Measurements from ENCODE around the gene GNG13. TPM values are rescaled to one million over a fixed set of nuclear protein-coding genes. Genes with fewer than 3 reads are reported as not detected.
"Not testable (repeated sequence)": the region's sequence is repeated elsewhere in the genome, so short reads cannot be mapped to it uniquely, and the experiment has no call there.

Gene GNG13
- total RNA-seq, 2 donors from 2014 or later = not detected

GRCh38 chr16:756428-756827 is 44.1 kb downstream of the GNG13 start:
- intact Hi-C loops (cut with DNase I) = no loop called here
- ATAC-seq (no peak), DNase-seq (no peak)

DNA sequence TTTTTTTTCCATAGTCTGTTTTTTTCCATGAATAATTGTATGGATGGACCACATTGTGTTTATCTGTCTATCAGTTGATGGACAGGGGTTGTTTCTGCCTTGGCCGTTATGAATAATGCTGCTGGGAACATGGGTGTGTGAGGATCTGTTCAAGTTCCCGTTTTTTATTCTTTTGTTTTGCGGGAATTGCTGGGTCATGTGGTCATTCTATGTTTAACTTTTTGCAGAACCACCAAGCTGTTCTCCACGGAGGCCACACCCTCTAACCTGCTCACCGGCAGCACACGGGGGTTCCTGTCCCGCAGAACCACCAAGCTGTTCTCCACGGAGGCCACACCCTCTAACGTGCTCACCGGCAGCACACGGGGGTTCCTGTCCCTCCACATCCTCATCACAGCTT is 45.9 kb downstream of the GNG13 start:
- ATAC-seq (peak in 1 of 2 donors; percentile 31), DNase-seq (no peak)
- intact Hi-C loops (cut with DNase I) = no loop called here

- intact Hi-C loops (cut with DNase I); ATAC-seq; DNase-seq: not testable (repeated sequence)
These were observed 46.4 kb downstream of the GNG13 start for GRCh38 chr16:754121-754607.

DNA sequence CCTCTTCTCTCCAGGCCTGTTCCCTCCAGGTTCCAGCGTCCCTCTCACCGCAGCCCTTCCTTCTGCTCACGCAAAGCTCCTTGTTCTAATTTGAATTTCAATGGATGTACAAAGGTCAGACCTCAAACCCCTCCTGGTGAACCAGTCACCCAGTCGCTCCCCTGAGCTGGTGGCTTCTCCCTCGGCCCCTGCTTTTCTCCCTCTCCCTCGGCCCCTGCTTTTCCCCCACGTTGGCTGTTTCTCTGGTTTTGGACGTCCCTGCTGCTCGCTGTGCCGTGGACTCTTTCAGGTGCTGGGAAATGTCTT is 48.6 kb downstream of the GNG13 start:
- intact Hi-C loops (cut with DNase I) = no loop called here
- no peak for ATAC-seq
- no peak for DNase-seq

DNA sequence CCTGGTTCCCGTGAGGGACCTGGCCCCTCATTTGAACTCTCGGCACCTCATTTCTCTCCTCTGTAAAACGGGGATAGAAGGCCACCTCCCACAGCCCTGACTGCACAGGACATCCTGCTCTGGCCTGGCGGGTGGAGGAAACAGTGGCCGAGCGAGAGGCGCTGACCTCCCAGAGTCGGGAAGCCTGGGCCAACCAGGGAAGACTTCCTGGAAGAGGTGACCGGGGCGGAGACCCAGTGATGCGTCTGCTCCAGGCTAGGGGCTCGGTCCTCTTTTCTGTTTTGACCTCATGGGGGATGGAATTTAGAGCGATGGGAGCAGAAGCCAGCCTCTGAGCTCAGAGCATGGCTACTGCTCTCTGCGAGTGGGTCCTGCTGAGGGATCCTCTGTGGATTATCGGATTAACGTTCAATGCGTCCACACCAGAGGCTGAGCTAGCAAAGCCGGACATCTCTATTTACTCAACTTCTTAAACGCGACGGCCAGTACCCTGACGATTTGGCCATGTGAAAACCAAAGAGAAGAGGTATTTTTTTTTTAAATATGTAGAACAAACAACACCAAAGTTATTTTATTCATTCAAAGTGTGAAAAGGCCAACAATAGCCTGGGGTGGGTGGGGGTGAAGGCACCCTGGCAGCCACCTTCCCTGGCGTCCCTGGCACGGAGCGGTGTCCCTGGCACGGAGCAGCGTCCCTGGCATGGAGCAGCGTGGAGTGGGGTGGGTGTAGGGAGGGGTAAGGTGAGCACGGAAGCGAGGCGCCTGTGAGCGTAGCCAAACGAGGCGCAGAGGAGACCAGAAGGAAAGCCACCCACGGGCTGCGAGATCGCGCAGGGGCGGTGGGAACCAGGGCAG is 49.2 kb downstream of the GNG13 start:
- ATAC-seq (peak; percentile 57 to 87), DNase-seq (no peak)
- intact Hi-C loops (cut with DNase I) = no loop called here

DNA sequence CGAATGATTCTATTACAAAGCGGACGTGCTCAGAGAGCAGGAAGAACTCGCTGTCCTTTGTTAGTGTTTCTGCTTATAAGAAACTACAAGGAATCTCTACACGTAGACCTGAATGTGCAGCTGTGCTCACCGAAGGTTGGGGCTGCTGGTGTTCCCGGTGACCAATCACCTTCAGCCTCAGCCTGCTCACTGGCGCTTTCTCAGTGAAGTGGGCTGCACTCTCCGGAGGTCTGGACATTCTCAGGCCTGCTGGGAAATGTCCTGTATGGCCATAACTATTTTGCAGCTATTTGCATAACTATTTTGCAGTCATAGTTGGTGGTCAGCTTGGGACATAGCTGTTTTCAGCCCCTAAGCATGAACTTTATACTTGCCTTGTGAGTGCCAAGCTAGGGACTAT is 50.0 kb downstream of the GNG13 start:
- intact Hi-C loops (cut with DNase I) = no loop called here
- ATAC-seq (no peak), DNase-seq (no peak)

DNA sequence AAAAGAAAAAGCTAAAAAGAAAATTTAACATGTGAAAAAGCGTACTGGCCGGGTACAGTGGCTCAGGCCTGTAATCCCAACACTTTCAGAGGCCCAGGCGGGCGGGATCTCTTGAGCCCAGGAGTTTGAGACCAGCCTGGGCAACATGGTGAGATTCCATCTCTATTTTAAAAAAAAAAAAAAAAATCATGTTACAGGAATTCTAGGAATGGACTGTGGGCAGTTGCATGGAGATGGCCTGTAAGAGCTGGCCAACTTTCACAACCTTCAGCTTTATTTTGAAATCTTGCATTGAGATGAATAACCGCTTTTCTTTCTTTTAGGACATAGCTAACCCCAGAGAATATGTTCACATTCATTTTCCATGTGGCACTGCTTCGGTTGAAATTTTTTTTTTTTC is 51.5 kb downstream of the GNG13 start:
- ATAC-seq (peak; percentile 39 to 70), DNase-seq (no peak)
- intact Hi-C loops (cut with DNase I) = no loop called here

Small RNA genes lying within 50 kb of the gene (microRNA-seq; reads per million reads assigned to microRNA genes)
- 0 reads per million in 2 donors for gene MIR662

Other genes with a start within 250 kb of the GNG13 start
- gene PRR35, start 240.3 kb downstream of the GNG13 start, total RNA-seq = not detected
- gene NHLRC4, start 233.7 kb downstream of the GNG13 start, total RNA-seq = under 1 TPM; 0.10 to 0.97 TPM
- gene PIGQ, start 230.8 kb downstream of the GNG13 start, total RNA-seq = 10 to 100 TPM; 19.1 to 21.3 TPM
- 10 to 100 TPM in 1 of 2 donors, 1 to 10 TPM in 1; 9.9 to 13.5 TPM for gene RAB40C, start 210.7 kb downstream of the GNG13 start, total RNA-seq
- gene WFIKKN1, start 169.7 kb downstream of the GNG13 start, total RNA-seq = under 1 TPM; 0.21 to 0.50 TPM
- 10 to 100 TPM; 42.8 to 61.8 TPM for gene METTL26, start 164.4 kb downstream of the GNG13 start, total RNA-seq
- gene MCRIP2, start 158.9 kb downstream of the GNG13 start, total RNA-seq = 100 to 1,000 TPM in 1 of 2 donors, 10 to 100 TPM in 1; 92.8 to 117 TPM
- 10 to 100 TPM in 1 of 2 donors, 1 to 10 TPM in 1; 9.6 to 15.5 TPM for gene WDR90, start 151.4 kb downstream of the GNG13 start, total RNA-seq
- gene RHOT2, start 132.6 kb downstream of the GNG13 start, total RNA-seq = 100 to 1,000 TPM in 1 of 2 donors, 10 to 100 TPM in 1; 73.8 to 106 TPM
- gene RHBDL1, start 125.1 kb downstream of the GNG13 start, total RNA-seq = 1 to 10 TPM; 1.2 TPM
- gene STUB1, start 120.3 kb downstream of the GNG13 start, total RNA-seq = 100 to 1,000 TPM in 1 of 2 donors, 10 to 100 TPM in 1; 89.1 to 101 TPM
- gene JMJD8, start 116.4 kb downstream of the GNG13 start, total RNA-seq = 10 to 100 TPM; 45.5 to 48.9 TPM
- gene WDR24, start 110.3 kb downstream of the GNG13 start, total RNA-seq = 1 to 10 TPM; 8.2 TPM
- 1 to 10 TPM in 1 of 2 donors, under 1 TPM in 1; 0.32 to 1.0 TPM for gene FBXL16, start 94.9 kb downstream of the GNG13 start, total RNA-seq
- gene METRN, start 85.6 kb downstream of the GNG13 start, total RNA-seq = 10 to 100 TPM; 53.7 to 56.8 TPM
- gene ANTKMT, start 79.6 kb downstream of the GNG13 start, total RNA-seq = 10 to 100 TPM; 32.5 to 36.8 TPM
- gene CCDC78, start 74.3 kb downstream of the GNG13 start, total RNA-seq = under 1 TPM; 0.50 to 0.56 TPM
- gene HAGHL, start 73.6 kb downstream of the GNG13 start, total RNA-seq = 10 to 100 TPM; 12.0 to 15.8 TPM
- 10 to 100 TPM; 22.6 to 23.3 TPM for gene CIAO3, start 59.7 kb downstream of the GNG13 start, total RNA-seq
- 10 to 100 TPM; 12.6 to 13.0 TPM for gene MSLN, start 40.0 kb downstream of the GNG13 start, total RNA-seq
- 10 to 100 TPM; 11.1 to 11.4 TPM for gene RPUSD1, start 12.4 kb downstream of the GNG13 start, total RNA-seq
- gene CHTF18, start 12.1 kb downstream of the GNG13 start, total RNA-seq = 1 to 10 TPM; 4.7 to 8.8 TPM
- 10 to 100 TPM; 11.9 to 12.0 TPM for gene LMF1, start 170.2 kb upstream of the GNG13 start, total RNA-seq
- 1 to 10 TPM; 1.3 to 3.0 TPM for gene SOX8, start 181.0 kb upstream of the GNG13 start, total RNA-seq

All from left cardiac atrium (tissue), 4 donors.